GM12865 (cell line): ENCODE measurements around the gene RINL.

ENCODE experiments used
- DNase-seq: peaks from one replicate; pipeline ENCODE4 v3.0.0; 2010; ENCODE audit warnings: low read depth
- H3K4me3 ChIP-seq: 2 replicates; pipeline ENCODE4 v1.5.1; 2011; ENCODE audit warnings: mild to moderate bottlenecking, low read depth, low read length, control low read depth
- CTCF ChIP-seq: IDR thresholded peaks from 2 replicates; pipeline ENCODE4 v1.5.1; 2011; ENCODE audit warnings: low read length, control low read depth, low read depth, inconsistent platforms; ENCODE audit not compliant: insufficient read depth; ENCODE audit errors: missing control alignments

The RINL gene

DNA sequence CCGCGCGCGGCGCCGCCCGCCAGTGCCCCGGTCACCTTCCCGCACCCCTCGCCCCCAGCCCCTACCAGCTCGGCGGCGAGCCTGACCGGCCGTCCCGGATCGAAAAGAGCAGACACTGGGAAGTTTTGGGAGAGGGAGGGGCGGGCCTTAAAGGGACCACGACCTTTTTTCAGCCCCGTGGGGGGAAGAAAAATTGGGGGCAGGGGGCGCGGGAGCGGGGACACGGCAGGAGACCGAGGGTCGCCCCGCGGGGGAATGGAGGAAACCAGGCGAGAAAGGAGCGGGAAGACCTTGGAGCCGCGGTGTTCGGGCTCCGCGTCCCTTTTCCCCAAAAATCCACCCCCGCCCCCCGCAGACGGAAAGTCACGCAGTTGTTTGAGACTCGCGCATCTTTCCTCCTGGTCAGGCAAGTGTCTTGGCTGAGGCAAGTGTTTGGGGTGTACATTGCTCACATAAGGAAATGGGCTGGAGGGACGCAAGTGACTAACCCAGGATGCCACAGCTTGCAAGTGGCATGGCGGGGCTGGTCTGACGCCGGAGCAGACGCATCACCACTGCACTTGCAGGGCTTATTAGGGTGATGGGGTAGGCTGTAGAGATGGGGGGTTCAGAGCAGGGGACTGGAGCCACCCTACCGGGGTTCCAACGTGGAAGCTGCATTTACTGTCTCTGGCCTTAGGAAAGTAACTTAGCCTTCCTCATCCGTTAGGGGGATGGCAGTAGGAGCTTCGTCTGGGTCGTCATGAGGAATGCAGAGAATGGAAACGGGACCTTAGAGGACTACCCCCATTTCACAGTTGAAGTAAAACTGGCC, 25.6 kb downstream of the RINL start:
- no peak for TF ChIP-seq CTCF
- peak; percentile 81 for DNase-seq
- H3K4me3 ChIP-seq, result peak overlapping the region; percentile 84

- peak overlapping the region; percentile 88 for H3K4me3 ChIP-seq
- no peak for TF ChIP-seq CTCF
- DNase-seq, result peak; percentile 97
Measured at GRCh38 chr19:38851622-38852230, 26.3 kb downstream of the RINL start.

DNA sequence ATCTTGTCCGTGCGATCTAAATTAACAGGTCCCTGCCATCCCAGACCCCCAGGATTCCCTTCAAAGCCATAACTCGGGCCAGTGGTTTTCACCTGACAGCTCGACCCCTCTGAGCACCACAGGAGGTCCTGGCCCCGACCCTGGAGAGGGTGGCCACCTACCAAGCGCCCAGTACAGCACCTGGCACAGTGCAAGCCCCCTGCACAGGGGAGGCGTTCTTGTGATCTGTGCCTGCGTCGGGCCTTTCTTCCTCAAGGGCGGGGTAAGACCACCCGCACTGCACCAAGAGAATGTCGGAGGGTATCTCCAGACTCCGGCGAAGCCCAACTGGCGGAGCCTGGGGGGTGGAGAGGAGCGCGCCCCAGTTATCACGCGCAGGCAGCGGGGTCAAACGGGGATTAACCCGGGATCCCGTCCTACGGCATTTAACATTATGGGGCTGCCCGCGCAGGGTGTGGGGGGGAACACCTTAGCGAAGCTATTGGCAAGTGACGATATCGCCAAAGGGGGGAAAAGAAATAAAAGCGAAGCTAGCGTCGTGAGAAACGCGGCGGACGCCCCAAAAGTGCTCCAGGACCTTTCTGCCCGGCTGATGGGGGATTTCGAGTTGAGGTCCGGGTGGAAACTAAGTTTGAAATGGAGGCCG, 27.0 kb downstream of the RINL start:
- peak overlapping the region; percentile 88 for H3K4me3 ChIP-seq
- DNase-seq, result peak; percentile 36
- TF ChIP-seq CTCF, result no peak

GRCh38 chr19:38850436-38850975, 27.6 kb downstream of the RINL start:
- TF ChIP-seq CTCF, result no peak
- peak overlapping the region; percentile 88 for H3K4me3 ChIP-seq
- DNase-seq, result no peak

GRCh38 chr19:38849860-38850435, 28.1 kb downstream of the RINL start, which contains the start of gene HNRNPL:
HNRNPL (minus strand) TSS chr19:38849986; CDS start chr19:38849966, 20 bp downstream.
- TF ChIP-seq CTCF, result peak; percentile 28
- peak within 1 kb of the TSS; percentile 95 for H3K4me3 ChIP-seq
- peak; percentile 100 for DNase-seq

GRCh38 chr19:38849147-38849859, 28.8 kb downstream of the RINL start:
- DNase-seq, result peak; percentile 98
- TF ChIP-seq CTCF, result no peak
- H3K4me3 ChIP-seq, result peak overlapping the region; percentile 95
